ENCODE data around the gene ATG3.
"Not testable (repeated sequence)": the region's sequence is repeated elsewhere in the genome, so short reads cannot be mapped to it uniquely, and the experiment has no call there.

The ATG3 gene

GRCh38 chr3:112560721-112561483, 860 bp downstream of the ATG3 start:
- DNase-seq = peak; percentile 44

GRCh38 chr3:112560307-112560706, 1.5 kb downstream of the ATG3 start:
- DNase-seq = no peak

- DNase-seq = no peak
Measured at GRCh38 chr3:112557976-112558375, 3.8 kb downstream of the ATG3 start.

- no peak for DNase-seq
Measured at GRCh38 chr3:112555535-112556170, 6.1 kb downstream of the ATG3 start.

DNA sequence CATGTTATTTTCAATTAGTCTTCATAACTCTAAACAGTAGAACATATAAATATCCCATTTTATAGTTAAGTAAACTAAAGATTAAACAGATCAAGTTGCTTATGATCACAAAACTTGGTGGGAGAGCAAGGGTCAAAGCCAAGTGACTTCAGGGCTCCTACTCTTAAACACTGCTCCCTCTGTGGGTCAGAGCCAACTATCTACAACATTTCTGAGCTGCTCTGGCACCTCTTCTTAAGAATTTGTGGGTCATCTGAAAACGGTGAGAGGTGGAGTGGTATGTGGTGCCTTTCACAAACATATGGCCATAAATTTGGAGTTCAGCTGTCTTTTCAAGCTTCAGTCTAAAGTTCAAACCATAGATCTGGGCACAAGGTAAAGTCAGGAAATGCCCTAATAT, 10.9 kb downstream of the ATG3 start:
- no peak for DNase-seq

DNA sequence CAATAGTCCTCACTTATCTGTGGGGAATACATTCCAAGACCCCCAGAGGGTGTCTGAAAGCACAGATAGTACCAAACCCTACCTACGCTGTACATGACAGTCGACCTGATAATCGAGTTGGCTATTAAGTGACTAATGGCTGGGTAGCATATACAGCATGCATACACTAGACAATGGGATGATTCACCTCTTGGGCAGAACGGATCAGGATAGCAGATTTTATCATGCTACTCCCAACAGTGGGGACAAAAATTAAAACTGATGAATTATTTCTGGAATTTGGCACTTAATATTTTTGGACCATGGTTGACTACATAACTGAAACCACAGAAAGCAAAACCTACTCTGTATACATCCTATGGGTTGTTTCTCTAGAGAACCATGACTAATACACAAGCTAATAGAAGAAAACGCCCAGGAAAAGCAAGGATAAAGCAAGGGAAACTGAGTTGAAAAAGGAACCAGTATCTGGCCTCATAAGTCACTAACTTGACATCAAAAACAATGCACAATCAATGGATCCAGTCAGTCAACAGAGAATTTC, 15.5 kb downstream of the ATG3 start:
- DNase-seq = no peak

DNA sequence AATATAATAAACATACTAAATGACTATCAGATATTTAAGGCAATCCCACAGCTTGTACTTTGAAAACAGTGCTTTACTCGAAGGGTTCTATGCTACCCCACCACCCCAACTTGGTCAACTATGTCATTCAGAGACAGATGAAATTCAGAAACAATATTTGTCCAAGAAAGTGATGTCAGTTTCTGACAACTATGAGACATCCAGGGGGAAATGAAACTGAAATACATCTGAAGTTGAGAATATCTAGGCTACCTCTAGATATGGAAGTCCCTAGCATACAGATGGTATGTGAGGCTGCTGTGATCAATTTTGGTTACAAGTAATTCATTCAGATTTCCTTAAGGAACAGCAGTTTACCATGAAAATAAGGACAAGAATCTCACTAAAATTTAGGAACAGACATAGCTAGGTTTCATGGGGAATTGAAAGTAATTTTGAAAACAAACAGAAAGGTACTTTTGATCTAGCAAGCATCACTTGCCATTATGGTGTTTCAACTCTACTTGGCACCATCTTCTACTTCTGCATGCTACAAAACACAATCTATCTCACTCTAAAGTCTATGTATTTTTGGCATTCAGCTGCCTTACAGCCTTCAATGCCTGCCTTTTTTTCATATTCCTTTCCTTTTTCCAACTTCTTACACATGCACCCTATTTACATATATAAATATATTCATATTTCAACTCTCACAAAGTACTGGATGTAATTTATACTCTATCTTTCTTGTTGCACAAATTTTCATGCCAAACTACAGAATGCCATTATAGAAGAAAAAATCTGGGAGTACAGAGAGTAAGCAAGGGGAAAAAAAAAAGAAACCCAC, 21.7 kb downstream of the ATG3 start:
- no peak for DNase-seq

DNA sequence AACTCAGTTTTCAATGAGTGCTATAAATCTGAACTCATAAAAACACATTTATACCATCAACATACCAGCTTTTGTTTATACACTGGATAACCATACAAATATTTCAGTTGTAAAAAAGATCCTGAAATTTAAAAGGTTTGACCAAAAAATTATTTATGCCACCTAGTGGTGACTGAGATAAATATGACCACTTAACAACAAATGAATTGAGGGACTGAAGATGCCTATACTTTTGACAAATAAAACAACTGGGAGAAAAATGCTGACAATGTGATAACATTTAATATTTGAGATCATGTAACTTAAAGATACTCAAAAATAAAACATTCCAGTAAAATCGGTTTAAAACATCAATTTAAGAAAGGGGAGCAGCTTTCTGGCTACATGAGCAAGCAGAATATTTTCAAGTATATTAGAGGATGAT, 30.4 kb downstream of the ATG3 start:
- DNase-seq = peak; percentile 34

DNA sequence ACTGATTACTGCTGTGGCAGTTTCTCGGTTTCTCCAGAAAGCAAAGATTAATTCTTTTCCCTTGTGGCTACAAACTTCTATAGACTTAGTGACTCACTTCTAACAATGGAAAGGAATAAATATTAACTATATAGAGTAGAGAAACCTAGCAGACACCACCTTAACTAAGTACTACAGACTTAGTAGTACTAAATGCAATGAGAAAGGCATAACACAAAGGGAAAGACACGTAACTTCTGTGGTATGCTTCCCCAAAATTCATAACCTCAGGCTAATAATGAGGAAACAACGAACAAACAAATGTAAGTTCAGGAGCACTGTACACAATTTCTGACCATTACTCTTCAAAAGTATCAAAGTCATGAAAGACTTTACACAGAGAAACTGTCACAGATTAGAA, 31.2 kb downstream of the ATG3 start:
- DNase-seq = no peak

- DNase-seq = not testable (repeated sequence)
Measured at GRCh38 chr3:112524127-112524526, 37.6 kb downstream of the ATG3 start.

DNA sequence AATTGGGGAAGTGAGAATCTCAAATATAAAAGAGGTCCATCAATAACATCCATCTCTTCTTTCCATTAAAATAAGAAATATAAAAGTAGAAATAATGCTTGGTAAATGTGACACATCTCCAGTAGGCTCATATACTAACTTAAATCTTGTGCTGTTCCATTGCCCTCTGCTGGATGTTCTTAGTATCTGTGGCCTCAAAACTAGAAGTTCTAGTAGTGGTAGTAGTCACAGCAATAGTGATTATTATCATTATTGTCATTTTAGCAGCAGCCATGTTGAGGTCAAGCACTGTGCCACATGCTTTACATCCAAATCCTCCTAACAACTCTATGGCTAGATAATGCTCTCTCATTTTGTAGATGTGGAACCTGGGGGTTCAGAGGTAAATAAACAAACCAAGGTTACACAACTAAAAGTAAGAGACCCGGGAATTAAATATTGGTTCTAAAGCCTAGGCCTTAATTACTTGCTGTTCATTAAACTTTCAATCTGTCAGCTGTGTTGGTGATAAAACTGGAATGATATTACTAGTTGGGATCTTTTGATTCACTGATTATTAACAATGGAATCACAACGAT, 42.2 kb downstream of the ATG3 start:
- peak; percentile 61 for DNase-seq

- not testable (repeated sequence) for DNase-seq
Measured at GRCh38 chr3:112518970-112519369, 42.8 kb downstream of the ATG3 start.

DNA sequence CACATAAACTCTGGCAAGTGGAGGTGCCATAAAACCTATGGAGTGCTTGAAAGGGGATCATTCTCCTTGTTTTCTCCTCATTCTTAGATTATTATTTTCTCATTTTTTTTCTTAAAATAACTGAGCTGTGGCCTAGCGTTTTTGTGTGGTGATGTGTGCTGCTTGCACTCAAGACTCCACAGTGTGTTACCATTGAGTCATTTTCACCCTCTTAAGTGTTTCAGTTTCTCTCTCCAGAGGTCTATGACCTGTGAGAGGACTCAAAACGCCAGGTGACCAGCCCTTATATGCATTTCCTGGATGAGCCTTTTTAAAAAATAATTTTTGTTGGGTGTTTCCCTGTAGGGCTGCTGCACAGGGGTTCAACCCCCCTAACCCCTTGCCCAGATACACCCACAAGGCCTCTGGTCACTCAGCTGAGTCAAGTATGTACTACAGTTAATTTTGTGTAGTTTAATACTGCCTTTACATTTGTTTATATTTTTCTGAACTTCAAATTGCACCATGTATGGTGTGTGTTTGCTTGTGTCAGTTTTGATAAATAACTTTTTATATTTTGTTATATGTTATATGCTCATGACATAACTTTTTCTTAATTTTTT, 47.1 kb downstream of the ATG3 start:
- DNase-seq = no peak

DNA sequence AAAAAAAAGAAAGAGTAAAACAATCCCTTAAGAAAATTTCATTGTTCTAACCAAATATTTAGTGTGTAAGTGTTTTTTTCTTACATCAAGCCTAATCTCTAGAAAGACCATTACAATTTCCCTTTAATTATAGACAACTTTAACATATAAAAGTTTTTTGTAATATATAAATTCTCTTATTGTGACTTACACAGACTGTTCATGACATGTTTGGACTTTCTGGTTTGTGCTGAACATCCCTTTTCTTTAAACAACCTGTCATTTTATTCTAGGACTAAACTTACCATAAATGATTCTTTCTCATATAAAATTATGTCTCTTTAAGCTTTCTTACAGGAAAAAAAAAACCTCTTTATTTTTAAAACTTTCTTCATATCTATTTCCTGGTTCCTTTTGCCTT, 49.4 kb downstream of the ATG3 start:
- no peak for DNase-seq

DNA sequence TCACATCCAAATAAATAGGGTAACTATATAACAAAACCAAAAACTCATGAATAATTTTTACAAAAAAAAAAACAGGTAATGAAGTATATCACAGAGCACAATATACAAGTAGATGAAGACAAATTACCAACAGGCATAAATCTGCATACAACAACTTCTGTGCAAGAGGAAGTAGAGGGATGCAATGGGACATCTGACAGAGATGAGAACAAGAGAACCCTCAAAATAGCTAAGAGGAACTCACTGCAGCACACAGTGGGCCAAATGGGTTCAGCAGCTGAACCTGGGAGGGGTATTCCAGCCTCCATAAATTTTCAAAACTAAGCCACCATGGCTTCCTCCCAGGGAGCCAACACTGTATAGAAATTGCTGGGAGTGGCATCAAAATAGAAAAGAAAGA, 52.9 kb downstream of the ATG3 start:
- DNase-seq = no peak

DNA sequence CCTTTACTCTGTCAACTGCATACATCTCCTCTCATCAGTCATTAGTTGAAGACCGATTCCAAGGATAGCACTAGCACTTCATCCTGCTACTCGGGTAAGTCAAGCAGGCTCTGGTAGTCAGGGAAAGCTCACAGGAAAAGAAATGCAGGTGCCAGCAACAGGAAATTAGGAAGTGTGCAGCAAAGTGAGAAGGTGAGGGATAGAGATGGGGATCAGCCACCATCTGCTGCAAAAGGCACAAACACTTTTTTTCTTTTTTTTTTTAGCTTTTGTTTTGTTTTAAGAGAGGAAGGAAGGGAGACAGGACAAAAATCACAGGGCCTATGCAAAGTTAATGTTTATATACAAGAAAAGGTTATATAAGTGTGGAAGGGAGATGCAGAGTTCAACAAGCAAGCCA, 53.5 kb downstream of the ATG3 start:
- DNase-seq = no peak

GRCh38 chr3:112505907-112506306, 55.9 kb downstream of the ATG3 start:
- no peak for DNase-seq

GRCh38 chr3:112504123-112504522, 57.6 kb downstream of the ATG3 start:
- no peak for DNase-seq

- no peak for DNase-seq
Measured at GRCh38 chr3:112503304-112503972, 58.3 kb downstream of the ATG3 start.

GRCh38 chr3:112500621-112501020, 61.1 kb downstream of the ATG3 start:
- no peak for DNase-seq

DNA sequence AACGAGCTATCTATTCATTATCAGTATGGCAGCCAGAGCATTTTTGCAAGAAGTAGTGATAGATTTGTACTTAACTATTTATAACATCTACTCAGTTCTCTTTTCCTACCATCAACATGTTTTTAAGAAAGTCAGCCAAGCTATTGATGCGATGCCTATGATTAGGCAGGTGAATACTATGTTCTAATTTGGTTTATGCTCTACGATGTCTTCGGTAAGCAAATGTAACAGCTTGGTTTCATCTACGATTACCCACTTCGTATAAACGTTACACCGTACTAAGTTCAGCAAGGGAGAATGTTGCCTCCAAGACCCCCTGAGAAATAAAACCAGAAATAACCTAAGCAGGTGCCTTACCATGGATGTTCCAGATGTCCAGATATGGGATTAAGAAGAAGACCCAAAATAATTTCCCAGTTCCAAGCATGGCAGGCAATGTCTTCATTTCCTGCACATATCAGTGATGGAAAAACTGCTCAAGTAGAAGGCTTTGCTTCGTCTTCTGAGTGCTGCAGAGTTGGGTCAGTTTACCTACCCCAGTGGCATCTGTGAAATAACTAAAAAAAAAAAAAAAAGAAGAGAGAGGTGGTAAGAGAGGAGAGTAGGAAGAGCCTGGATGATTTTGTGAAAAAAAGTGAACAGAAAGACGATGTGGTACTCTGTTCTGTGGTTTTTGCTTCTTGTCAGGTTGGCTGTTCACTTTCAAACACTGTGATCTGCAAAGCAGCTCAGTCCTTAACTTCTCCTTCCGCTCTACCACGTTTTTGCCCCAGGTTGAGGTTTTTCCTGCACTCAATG, 62.6 kb downstream of the ATG3 start, which contains the start of gene BTLA:
Gene BTLA, minus strand, starts transcription at position 559 of the 798 bp plus-strand sequence. Its CDS starts 114 bp downstream, at position 445.
- no peak for DNase-seq

Data from NCI-H1694 treated with DMSO at 0.1 percent for 48 hours (cell line).